22Rv1 (cell line): Measurements from ENCODE around the gene TMEM163.

ENCODE experiments used
- H3K27ac ChIP-seq: fragments of 450-650 bp; 2 replicates; pipeline ENCODE4 v1.5.1; 2017
- ZFX ChIP-seq: fragments of 450-650 bp; IDR thresholded peaks from 2 replicates; pipeline ENCODE4 v1.6.1; 2017; ENCODE audit warnings: antibody characterized with exemption, borderline replicate concordance
- TF ChIP-seq, protein P1 (sequence below): fragments of 450-650 bp; IDR thresholded peaks from 2 replicates; pipeline ENCODE4 v1.5.1; 2017; ENCODE audit warnings: mild to moderate bottlenecking

TMEM163 gene

DNA sequence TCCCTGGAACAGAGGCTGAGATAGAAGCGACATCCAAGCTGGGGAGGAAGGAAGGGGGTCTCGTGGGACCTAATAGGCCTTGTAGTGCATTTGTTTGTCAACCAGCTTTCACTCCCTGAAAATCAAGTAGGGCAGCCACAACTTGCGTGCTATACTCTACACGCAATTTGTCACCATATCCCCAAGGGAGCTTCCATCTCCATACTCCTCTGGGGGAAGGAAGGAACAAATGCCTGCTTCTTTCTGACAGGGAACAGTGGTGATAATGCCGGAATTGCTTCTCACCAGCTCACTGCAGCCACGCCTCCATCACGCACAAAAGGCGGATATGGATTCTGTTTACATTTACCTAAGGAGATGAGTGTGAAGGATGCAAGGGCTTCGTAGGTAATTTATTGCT lies 213.4 kb downstream of the TMEM163 start:
- H3K27ac ChIP-seq, result no peak overlapping the region
- TF ChIP-seq, protein P1, sequence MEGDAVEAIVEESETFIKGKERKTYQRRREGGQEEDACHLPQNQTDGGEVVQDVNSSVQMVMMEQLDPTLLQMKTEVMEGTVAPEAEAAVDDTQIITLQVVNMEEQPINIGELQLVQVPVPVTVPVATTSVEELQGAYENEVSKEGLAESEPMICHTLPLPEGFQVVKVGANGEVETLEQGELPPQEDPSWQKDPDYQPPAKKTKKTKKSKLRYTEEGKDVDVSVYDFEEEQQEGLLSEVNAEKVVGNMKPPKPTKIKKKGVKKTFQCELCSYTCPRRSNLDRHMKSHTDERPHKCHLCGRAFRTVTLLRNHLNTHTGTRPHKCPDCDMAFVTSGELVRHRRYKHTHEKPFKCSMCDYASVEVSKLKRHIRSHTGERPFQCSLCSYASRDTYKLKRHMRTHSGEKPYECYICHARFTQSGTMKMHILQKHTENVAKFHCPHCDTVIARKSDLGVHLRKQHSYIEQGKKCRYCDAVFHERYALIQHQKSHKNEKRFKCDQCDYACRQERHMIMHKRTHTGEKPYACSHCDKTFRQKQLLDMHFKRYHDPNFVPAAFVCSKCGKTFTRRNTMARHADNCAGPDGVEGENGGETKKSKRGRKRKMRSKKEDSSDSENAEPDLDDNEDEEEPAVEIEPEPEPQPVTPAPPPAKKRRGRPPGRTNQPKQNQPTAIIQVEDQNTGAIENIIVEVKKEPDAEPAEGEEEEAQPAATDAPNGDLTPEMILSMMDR, result no peak
- no peak for TF ChIP-seq ZFX

DNA sequence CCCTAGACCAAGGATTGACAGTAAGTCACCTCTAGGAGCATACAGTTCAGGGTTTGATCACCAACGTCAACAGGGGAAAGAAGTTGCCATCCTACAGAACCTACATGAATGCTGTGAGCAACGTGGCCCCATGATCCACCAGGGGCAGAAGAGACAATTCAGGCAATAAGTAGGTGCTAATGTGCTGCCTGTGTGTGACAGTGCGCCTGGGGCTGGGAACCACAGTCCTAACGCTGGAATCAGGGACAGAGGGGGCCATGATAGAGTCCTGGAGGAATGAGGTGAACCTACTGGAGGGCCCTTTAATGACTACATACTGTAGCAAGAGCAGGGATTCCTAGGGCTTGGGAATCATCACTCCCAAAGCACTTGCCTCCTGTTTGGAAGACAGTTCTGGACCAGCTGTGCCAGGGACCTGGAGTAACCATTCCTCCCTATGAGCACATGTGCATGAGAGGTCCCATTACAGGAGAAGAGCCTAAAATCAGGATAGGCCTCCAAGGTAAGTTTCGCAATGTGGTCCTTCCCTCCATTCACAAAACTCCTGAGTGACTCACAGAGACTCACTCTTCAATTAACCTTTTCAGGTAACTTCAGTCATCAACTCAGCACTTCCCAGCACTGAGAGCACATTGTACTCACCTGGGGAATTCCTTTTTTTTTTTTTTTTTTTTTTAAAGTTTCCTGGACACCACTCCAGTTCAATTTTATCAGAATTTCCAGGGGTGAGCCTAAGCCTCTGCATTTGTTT lies 214.0 kb downstream of the TMEM163 start:
- H3K27ac ChIP-seq, result no peak overlapping the region
- TF ChIP-seq ZFX, result no peak
- TF ChIP-seq, protein P1, result no peak

DNA sequence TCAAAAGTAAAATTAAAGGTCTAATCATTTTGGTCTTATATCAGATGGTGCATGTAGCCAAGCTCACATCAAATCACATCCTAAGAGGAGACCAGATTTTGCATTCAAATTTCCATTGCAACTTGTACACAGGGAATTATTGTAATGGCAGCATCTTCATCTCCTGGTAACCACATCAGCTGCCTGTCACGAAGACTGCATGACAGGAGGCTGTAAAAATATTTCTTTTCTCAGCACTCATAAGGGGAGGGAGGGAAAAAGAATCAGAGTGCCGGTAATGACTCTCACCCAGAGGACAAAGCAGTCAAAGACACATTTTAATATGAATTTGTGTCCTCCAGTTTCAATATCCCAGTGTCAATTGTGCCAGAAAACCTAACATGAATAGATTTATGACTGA lies 216.7 kb downstream of the TMEM163 start:
- no peak overlapping the region for H3K27ac ChIP-seq

DNA sequence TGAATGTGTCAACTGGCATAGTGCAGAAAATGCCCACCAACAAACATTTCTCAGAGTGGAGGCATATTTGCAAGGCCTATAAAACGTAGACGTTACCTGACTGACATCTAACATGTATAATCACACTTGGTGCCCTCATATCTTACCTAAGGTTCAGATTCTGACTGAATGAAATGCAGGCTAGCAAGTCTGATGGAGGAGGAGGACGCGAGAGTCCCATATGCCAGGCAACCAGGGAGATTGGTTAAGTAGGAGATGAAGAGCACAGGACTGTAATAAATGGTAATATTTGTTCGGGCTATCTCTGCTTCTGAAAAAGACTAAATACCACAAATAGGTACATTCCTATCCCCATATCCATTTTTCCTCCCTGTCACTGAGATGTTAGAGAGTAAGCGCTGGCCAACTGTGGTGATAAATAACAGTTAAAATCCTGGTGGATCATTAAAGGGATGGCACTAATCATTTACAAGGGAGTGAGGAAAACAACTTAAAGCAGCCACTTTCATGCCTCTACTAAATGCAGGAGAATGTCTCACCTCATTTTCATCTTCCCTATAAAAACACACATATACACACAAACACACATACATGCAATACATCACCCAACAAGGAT lies 217.2 kb downstream of the TMEM163 start:
- TF ChIP-seq, protein P1, result no peak
- no peak for TF ChIP-seq ZFX
- H3K27ac ChIP-seq, result no peak overlapping the region

More for the DNA sequence above, 216.7 kb downstream of the TMEM163 start:
- TF ChIP-seq, protein P1, result no peak
- TF ChIP-seq ZFX, result no peak

DNA sequence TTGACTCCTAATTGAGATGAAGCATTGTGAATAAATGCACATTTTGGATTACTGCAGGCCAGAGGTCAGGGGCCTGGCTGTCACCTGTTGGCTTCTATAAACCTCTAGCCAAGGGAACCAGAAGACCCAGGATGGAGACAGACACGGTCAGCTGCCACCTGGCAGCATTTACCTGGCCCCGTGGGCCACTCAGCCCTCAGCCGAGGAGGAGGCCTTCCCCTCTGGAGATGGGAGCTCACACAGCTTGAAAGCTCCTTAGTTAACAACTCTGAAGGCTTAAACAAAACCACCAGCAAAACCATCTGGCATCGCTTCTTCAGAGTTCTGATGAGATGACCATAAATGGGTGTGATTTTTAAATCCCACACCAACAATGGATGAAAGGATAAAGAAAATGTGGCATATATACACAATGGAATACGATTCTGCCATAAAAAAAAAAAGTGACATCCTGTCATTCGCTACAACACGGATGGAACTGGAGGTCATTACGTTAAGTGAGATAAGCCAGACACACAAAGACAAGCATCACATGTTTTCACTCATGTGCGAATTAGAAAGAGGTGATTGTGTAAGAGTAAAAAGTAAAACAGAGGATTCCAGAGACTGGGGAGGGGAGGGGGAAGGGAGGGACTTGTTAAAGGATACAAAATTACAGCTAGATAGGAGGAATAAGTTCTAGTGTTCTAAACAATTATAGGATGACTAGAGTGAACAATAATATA lies 218.4 kb downstream of the TMEM163 start:
- no peak overlapping the region for H3K27ac ChIP-seq
- TF ChIP-seq, protein P1, result no peak
- TF ChIP-seq ZFX, result no peak

DNA sequence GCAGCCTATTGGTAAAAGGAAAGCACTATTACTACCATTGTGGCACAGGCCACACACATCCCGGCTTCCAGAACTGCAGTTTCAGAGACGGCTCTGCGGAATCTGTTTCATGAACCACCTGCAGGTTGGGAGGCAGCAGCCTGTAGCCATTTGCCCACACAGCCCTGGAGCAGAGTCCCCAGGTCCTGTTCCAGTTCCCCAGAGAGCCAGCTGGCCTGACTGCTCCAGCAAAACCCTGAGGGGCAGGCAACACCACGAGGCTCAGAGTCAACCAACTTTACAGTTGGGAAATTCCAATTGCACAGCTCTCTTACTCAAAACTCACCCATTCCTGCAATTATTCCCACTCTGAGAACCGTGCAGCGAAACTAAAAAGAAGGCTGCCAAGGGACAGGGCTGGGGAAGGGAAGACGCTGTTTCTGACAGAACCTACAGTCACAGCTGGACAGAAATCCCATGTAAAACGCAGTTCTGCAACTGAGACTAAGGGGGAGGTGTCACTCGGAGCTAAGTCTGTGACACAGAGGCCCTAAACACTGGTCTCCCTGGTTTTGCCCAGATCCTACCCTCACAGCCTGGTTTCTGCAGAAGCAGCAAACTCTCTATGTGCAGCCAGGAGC lies 219.4 kb downstream of the TMEM163 start:
- TF ChIP-seq, protein P1, result no peak
- TF ChIP-seq ZFX, result no peak
- H3K27ac ChIP-seq, result no peak overlapping the region
